SK-N-SH (cell line): ENCODE measurements around the gene C3orf70. TPM values are rescaled to one million over a fixed set of nuclear protein-coding genes. Genes with fewer than 3 reads are reported as not detected.

ENCODE experiments used
- CTCF ChIA-PET: fragments of 300-600, 350-600 bp; formaldehyde crosslinking; extraction: SDS; loops from one replicate; lab custom pipeline; 2021; lab: Yijun Ruan, JAX
- POLR2A ChIA-PET: fragments of 350-600 bp; sonication (Branson Sonifier 250); formaldehyde crosslinking; extraction: SDS; loops from one replicate; lab custom pipeline; 2020; ENCODE audit warnings: antibody characterized with exemption, inconsistent platforms; lab: Yijun Ruan, JAX
- DNase-seq: peaks from one replicate; pipeline ENCODE4 v3.0.0; 2012
- H2AFZ ChIP-seq: fragments of 200-600 bp; sonication (generic); 2 replicates; pipeline ENCODE4 v1.8.1; 2016; ENCODE audit warnings: antibody characterized with exemption, mild to moderate bottlenecking, low read depth
- H3F3A ChIP-seq: fragments of 200-600 bp; sonication (generic); replicated peaks from 2 replicates; pipeline ENCODE3; 2016; ENCODE audit warnings: antibody characterized with exemption, mild to moderate bottlenecking; ENCODE audit not compliant: insufficient read depth
- H3K27ac ChIP-seq, 2 experiments: fragments of 200-500 bp in 1 of 2; fragments of 200-600 bp in 1 of 2; sonication (Bioruptor generic) in 1 of 2; sonication (generic), shearing (Covaris generic) in 1 of 2; 2 replicates each; pipeline versions ENCODE4 v1.5.1 to v1.6.1; 2014 to 2016; ENCODE audit warnings: low read depth in 2 of 2, inconsistent platforms in 1 of 2, low read length in 1 of 2, mild to moderate bottlenecking in 1 of 2, mixed read lengths in 1 of 2
- H3K27me3 ChIP-seq: fragments of 200-600 bp; sonication (generic), shearing (Covaris generic); 2 replicates; pipeline ENCODE4 v1.6.1; 2016; ENCODE audit warnings: mixed run types; ENCODE audit not compliant: insufficient read depth
- H3K36me3 ChIP-seq, 2 experiments: fragments of 200-500 bp in 1 of 2; fragments of 200-600 bp in 1 of 2; sonication (Bioruptor generic) in 1 of 2; sonication (generic) in 1 of 2; replicated peaks in 1 of 2; 2 replicates each; pipeline versions ENCODE3 to v1.5.1; 2014 to 2016; ENCODE audit warnings: low read length in 1 of 2, mild to moderate bottlenecking in 1 of 2; ENCODE audit not compliant: insufficient read depth in 2 of 2, control insufficient read depth in 1 of 2
- H3K4me1 ChIP-seq, 2 experiments: fragments of 200-500 bp in 1 of 2; fragments of 200-600 bp in 1 of 2; sonication (Bioruptor generic) in 1 of 2; sonication (generic), shearing (Covaris generic) in 1 of 2; 2 replicates each; pipeline versions ENCODE4 v1.5.1 to v1.6.1; 2014 to 2016; ENCODE audit warnings: low read depth in 1 of 2, low read length in 1 of 2, mixed run types in 1 of 2; ENCODE audit not compliant: insufficient read depth in 2 of 2, control insufficient read depth in 1 of 2
- H3K4me2 ChIP-seq: fragments of 200-600 bp; sonication (generic), shearing (Covaris generic); 2 replicates; pipeline ENCODE4 v1.6.1; 2017; ENCODE audit warnings: mixed run types
- H3K4me3 ChIP-seq, 2 experiments: fragments of 200-500 bp in 1 of 2; fragments of 200-600 bp in 1 of 2; sonication (Bioruptor generic) in 1 of 2; sonication (generic), shearing (Covaris generic) in 1 of 2; 2 replicates each; pipeline versions ENCODE4 v1.5.1 to v1.8.1; 2014 to 2016; ENCODE audit warnings: low read depth in 2 of 2, inconsistent platforms in 1 of 2, low read length in 1 of 2, mild to moderate bottlenecking in 1 of 2, mixed read lengths in 1 of 2, moderate library complexity in 1 of 2
- H3K79me2 ChIP-seq: fragments of 200-600 bp; sonication (generic); 2 replicates; pipeline ENCODE4 v1.8.1; 2017; ENCODE audit warnings: mild to moderate bottlenecking; ENCODE audit not compliant: insufficient read depth
- H3K9ac ChIP-seq: fragments of 200-600 bp; sonication (generic); 2 replicates; pipeline ENCODE4 v1.6.1; 2017; ENCODE audit warnings: mixed run types
- H3K9me2 ChIP-seq: fragments of 200-600 bp; sonication (generic); 2 replicates; pipeline ENCODE4 v1.6.1; 2017; ENCODE audit warnings: mixed run types
- H3K9me3 ChIP-seq: fragments of 200-600 bp; sonication (generic); 2 replicates; pipeline ENCODE4 v1.6.1; 2017; ENCODE audit warnings: mixed run types, mild to moderate bottlenecking, moderate library complexity
- H4K20me1 ChIP-seq: fragments of 200-600 bp; sonication (generic); 2 replicates; pipeline ENCODE4 v1.6.1; 2017; ENCODE audit warnings: mild to moderate bottlenecking, mixed run types; ENCODE audit not compliant: insufficient read depth
- ELF1 ChIP-seq: IDR thresholded peaks from 2 replicates; pipeline ENCODE4 v1.4.0; 2012
- EP300 ChIP-seq, 2 experiments: IDR thresholded peaks; 2 replicates each; pipeline versions ENCODE4 v1.4.0 to v1.6.1; 2012; ENCODE audit warnings: borderline replicate concordance in 1 of 2, low read depth in 1 of 2, low read length in 1 of 2
- EZH2phosphoT487 ChIP-seq: fragments of 200-600 bp; sonication (generic); IDR thresholded peaks from 2 replicates; pipeline ENCODE4 v1.6.1; 2017; ENCODE audit warnings: low read depth, mixed run types, mild to moderate bottlenecking, antibody characterized with exemption, moderate library complexity, borderline replicate concordance
- FOSL2 ChIP-seq: IDR thresholded peaks from 2 replicates; pipeline ENCODE4 v1.4.0; 2012; ENCODE audit warnings: low read depth, mild to moderate bottlenecking, moderate library complexity, borderline replicate concordance
- FOXM1 ChIP-seq: IDR thresholded peaks from 2 replicates; pipeline ENCODE4 v1.4.0; 2012; ENCODE audit warnings: low read depth, mild to moderate bottlenecking
- GATA2 ChIP-seq: sonication (generic); formaldehyde crosslinking; IDR thresholded peaks from 2 replicates; pipeline ENCODE4 v1.5.0; 2020; ENCODE audit warnings: mild to moderate bottlenecking, missing genetic modification reagents
- MXI1 ChIP-seq: IDR thresholded peaks from 2 replicates; pipeline ENCODE4 v1.6.1; 2012; ENCODE audit warnings: mild to moderate bottlenecking, low read depth, low read length, improper control_type of control experiment
- NFIC ChIP-seq: IDR thresholded peaks from 2 replicates; pipeline ENCODE4 v1.4.0; 2012; ENCODE audit warnings: borderline replicate concordance
- NRF1 ChIP-seq: IDR thresholded peaks from 2 replicates; pipeline ENCODE4 v1.6.1; 2012; ENCODE audit warnings: low read depth, mild to moderate bottlenecking, low read length
- RAD21 ChIP-seq: IDR thresholded peaks from 2 replicates; pipeline ENCODE4 v1.6.1; 2012; ENCODE audit warnings: mild to moderate bottlenecking, low read length
- RCOR1 ChIP-seq: fragments of 150-350 bp; IDR thresholded peaks from 2 replicates; pipeline ENCODE4 v1.6.1; 2017; ENCODE audit warnings: antibody characterized with exemption, low read length
- RFX5 ChIP-seq: IDR thresholded peaks from 2 replicates; pipeline ENCODE4 v1.6.1; 2012; ENCODE audit warnings: mild to moderate bottlenecking, improper control_type of control experiment, low read length
- SIN3A ChIP-seq: IDR thresholded peaks from 2 replicates; pipeline ENCODE4 v1.6.1; 2012; ENCODE audit warnings: low read depth, mild to moderate bottlenecking, low read length, moderate library complexity, borderline replicate concordance
- SMC3 ChIP-seq: IDR thresholded peaks from 2 replicates; pipeline ENCODE4 v1.6.1; 2012; ENCODE audit warnings: low read depth, low read length, improper control_type of control experiment
- TAF1 ChIP-seq: IDR thresholded peaks from 2 replicates; pipeline ENCODE4 v1.6.1; 2012; ENCODE audit warnings: low read depth, mild to moderate bottlenecking, low read length, moderate library complexity, borderline replicate concordance
- TEAD4 ChIP-seq: IDR thresholded peaks from 2 replicates; pipeline ENCODE4 v1.4.0; 2012; ENCODE audit warnings: mild to moderate bottlenecking, borderline replicate concordance; ENCODE audit not compliant: insufficient read depth
- YY1 ChIP-seq: IDR thresholded peaks from 2 replicates; pipeline ENCODE4 v1.4.0; 2012; ENCODE audit warnings: low read depth, mild to moderate bottlenecking
- WGBS: methylation state at CpG from one replicate; pipeline ENCODE4 v1.1.6; 2017; ENCODE audit warnings: low lambda C conversion rate; 5-methylcytosine and 5-hydroxymethylcytosine counted together
- polyA plus RNA-seq, 3 experiments: library from polyadenylated mRNA; depleted of rRNA; stranded (reverse); fragments of >200 nt; gene quantifications; 2 replicates each; pipeline ENCODE4 v1.2.3, GENCODE V29; 2012
- TF ChIP-seq, protein P1 (sequence below): IDR thresholded peaks from 2 replicates; pipeline ENCODE4 v1.4.0; 2012; ENCODE audit warnings: low read depth
- TF ChIP-seq, protein P2 (sequence below): IDR thresholded peaks from 2 replicates; pipeline ENCODE4 v1.4.0; 2012; ENCODE audit warnings: low read depth, borderline replicate concordance
- TF ChIP-seq, protein P3 (sequence below): IDR thresholded peaks from 2 replicates; pipeline ENCODE4; 2012

The C3orf70 gene
- polyA plus RNA-seq, 1 of the 3 experiments (the other 2 are of a cell fraction): under 0.01 TPM

DNA sequence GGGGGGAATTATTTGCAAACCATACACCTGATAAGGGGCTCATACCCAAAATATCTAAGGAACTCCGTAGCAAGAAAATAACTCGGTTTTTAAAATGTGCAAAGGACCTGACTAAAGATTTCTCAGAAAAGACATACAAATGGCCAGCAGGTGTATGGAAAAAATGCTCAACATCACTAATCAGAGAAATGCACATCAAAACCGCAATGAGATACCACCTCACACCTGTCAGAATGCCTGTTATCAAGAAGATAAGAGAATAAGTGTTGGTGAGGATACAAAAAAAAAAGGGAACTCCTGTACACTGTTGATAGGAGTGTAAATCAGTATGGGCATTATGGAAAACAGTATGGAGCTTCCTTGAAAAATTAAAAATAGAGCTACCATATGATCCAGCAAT lies 89.4 kb downstream of the C3orf70 start:
- ChIA-PET CTCF (no interaction called here), POLR2A (no interaction called here)

DNA sequence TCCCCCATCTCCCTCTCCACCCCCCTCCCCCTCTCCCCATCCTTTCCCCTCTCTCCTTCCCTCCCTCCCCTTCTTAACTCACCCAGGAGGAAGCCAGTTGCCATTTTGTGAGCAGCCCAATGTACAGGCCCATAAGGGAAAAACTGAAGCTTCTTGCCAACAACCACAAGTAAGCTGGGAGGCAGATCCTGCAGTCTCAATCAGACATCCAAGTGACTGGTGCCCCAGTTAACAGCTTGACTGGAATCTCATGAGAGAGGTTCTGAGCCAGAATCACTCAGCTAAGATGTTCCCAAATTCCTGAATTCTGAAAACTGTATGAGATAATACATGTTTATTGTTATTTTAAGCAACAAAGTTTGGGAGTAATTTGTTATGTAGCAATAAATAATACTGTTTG lies 90.7 kb downstream of the C3orf70 start:
- no peaks in the 10 kb centered on the region for H3K36me3 ChIP-seq
- POLR2A ChIA-PET: no interaction called here
- no peaks in the 10 kb centered on the region for H4K20me1 ChIP-seq
- H3F3A ChIP-seq: no peaks in the 10 kb centered on the region
- no peaks in the 10 kb centered on the region for H3K79me2 ChIP-seq
- peaks cover 0 to 2% of the 10 kb centered on the region in 2 experiments; a peak in 1 of 4 replicates for H3K4me1 ChIP-seq
- no peak overlapping the region for H3K4me2 ChIP-seq
- no peak overlapping the region for H3K9ac ChIP-seq
- no peak overlapping the region for H3K4me3 ChIP-seq
- H3K27me3 ChIP-seq: no peaks in the 10 kb centered on the region
- no peak for DNase-seq
- H3K9me3 ChIP-seq: no peaks in the 10 kb centered on the region
- no peak overlapping the region for H3K27ac ChIP-seq
- CTCF ChIA-PET: interaction anchor here (1.1 kb wide), 1 partner anchor 11 kb away, joined by 3 read pairs; no protein-coding TSS in a partner anchor
- H2AFZ ChIP-seq: no peak overlapping the region
- H3K9me2 ChIP-seq: no peaks in the 10 kb centered on the region
- TF ChIP-seq ELF1 (no peak), SIN3A (no peak), GATA2 (CRISPR knock-in tag) (no peak), FOXM1 (no peak), FOSL2 (no peak), EP300 (IDR thresholded peaks at IDR 0.05; ENCODE audit: borderline replicate concordance in 1 of 2, low read depth in 1 of 2, low read length in 1 of 2) (no peak), NRF1 (no peak), RFX5 (no peak), RCOR1 (no peak), EZH2phosphoT487 (no peak)
- TF ChIP-seq, protein P1, sequence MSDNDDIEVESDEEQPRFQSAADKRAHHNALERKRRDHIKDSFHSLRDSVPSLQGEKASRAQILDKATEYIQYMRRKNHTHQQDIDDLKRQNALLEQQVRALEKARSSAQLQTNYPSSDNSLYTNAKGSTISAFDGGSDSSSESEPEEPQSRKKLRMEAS: no peak
- TF ChIP-seq, protein P2, sequence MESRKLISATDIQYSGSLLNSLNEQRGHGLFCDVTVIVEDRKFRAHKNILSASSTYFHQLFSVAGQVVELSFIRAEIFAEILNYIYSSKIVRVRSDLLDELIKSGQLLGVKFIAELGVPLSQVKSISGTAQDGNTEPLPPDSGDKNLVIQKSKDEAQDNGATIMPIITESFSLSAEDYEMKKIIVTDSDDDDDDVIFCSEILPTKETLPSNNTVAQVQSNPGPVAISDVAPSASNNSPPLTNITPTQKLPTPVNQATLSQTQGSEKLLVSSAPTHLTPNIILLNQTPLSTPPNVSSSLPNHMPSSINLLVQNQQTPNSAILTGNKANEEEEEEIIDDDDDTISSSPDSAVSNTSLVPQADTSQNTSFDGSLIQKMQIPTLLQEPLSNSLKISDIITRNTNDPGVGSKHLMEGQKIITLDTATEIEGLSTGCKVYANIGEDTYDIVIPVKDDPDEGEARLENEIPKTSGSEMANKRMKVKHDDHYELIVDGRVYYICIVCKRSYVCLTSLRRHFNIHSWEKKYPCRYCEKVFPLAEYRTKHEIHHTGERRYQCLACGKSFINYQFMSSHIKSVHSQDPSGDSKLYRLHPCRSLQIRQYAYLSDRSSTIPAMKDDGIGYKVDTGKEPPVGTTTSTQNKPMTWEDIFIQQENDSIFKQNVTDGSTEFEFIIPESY: no peak
- TF ChIP-seq, protein P3, sequence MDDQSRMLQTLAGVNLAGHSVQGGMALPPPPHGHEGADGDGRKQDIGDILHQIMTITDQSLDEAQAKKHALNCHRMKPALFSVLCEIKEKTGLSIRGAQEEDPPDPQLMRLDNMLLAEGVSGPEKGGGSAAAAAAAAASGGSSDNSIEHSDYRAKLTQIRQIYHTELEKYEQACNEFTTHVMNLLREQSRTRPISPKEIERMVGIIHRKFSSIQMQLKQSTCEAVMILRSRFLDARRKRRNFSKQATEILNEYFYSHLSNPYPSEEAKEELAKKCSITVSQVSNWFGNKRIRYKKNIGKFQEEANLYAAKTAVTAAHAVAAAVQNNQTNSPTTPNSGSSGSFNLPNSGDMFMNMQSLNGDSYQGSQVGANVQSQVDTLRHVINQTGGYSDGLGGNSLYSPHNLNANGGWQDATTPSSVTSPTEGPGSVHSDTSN: no peak

More for the DNA sequence above, 89.4 kb downstream of the C3orf70 start:
- no peaks in the 10 kb centered on the region; the same call in 1 of the 2 replicates for H3K27me3 ChIP-seq
- H3K4me1 ChIP-seq: peaks cover 0 to 2% of the 10 kb centered on the region in 2 experiments; a peak in 1 of 4 replicates
- no peak overlapping the region for H3K4me3 ChIP-seq
- H3K79me2 ChIP-seq: no peaks in the 10 kb centered on the region
- H3K9me3 ChIP-seq: no peaks in the 10 kb centered on the region
- no peak for TF ChIP-seq FOXM1
- TF ChIP-seq, protein P3: no peak
- no peak for TF ChIP-seq TEAD4
- TF ChIP-seq, protein P2: no peak
- TF ChIP-seq TAF1: no peak
- TF ChIP-seq MXI1: no peak
- no peak for TF ChIP-seq NFIC
- TF ChIP-seq YY1: no peak
- TF ChIP-seq NRF1: no peak
- no peak for TF ChIP-seq EZH2phosphoT487
- TF ChIP-seq FOSL2: no peak
- TF ChIP-seq RAD21: no peak
- no peak for TF ChIP-seq RCOR1
- no peak for TF ChIP-seq SMC3
- TF ChIP-seq RFX5: no peak
- no peak overlapping the region for H2AFZ ChIP-seq
- no peaks in the 10 kb centered on the region for H3K9me2 ChIP-seq
- no peaks in the 10 kb centered on the region for H3F3A ChIP-seq
- no peak overlapping the region for H3K4me2 ChIP-seq
- DNase-seq: no peak
- 44% methylated on average over 3 of the region's 3 CpGs for WGBS
- H4K20me1 ChIP-seq: no peaks in the 10 kb centered on the region
- H3K9ac ChIP-seq: no peak overlapping the region
- no peaks in the 10 kb centered on the region for H3K36me3 ChIP-seq
- no peak overlapping the region for H3K27ac ChIP-seq
